GM21423 (cell line): ENCODE results near the gene HERC2.
"Not testable (repeated sequence)": the region's sequence is repeated elsewhere in the genome, so short reads cannot be mapped to it uniquely, and the experiment has no call there.

ENCODE experiments used
- ATAC-seq: cut with Tn5 transposase; IDR thresholded peaks from one replicate; pipeline ENCODE4 v1.9.1; 2021; ENCODE audit warnings: mild to moderate bottlenecking, moderate library complexity; ENCODE audit not compliant: unreplicated experiment

Gene HERC2

GRCh38 chr15:28227303-28227702 is 94.7 kb downstream of the HERC2 start:
- not testable (repeated sequence) for ATAC-seq

- ATAC-seq = not testable (repeated sequence)
Observed at GRCh38 chr15:28222612-28223011, 99.4 kb downstream of the HERC2 start.

- ATAC-seq = not testable (repeated sequence)
Observed at GRCh38 chr15:28221696-28222095, 100.3 kb downstream of the HERC2 start.

DNA sequence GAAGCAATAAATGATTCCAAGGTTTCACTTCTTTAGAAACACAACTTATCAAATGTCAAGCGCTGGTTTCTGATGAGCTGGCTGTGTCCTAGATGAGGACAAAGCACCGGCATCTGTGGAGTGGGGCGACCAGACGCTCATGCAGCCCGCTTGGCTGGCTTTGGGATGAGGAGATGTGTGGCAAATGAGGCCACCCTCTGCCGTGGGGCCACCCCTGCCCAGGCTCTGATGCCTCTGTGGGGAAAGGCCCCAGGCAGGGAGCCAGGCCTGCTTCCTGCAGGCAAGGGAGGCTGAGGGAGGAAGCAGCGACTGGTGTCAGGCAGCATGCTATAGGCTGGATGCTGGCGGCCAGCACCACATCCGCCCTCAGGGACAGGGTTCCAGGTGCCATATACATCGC is 102.9 kb downstream of the HERC2 start:
- no peak for ATAC-seq

- ATAC-seq = not testable (repeated sequence)
Observed at GRCh38 chr15:28216946-28217546, 104.9 kb downstream of the HERC2 start.

DNA sequence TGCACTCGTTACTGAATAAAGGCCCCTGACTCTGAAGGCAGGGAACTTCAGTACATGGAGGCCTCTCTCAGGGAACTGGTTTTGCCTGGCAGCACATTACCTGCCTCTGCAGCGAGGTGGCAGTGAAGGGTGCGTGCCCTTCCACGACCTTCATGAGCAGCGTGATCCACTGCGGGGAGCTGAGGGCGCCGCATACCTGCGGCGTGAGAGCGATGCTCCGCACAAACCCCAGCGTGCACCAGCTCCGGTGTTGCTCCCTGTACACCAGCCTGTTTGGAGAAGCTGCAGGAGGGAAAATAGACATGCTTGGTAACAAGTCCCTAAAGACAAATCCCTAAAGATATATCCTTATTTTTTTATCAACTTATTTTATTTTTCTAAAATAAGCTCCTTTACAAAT is 106.5 kb downstream of the HERC2 start:
- ATAC-seq = not testable (repeated sequence)

- ATAC-seq = not testable (repeated sequence)
Observed at GRCh38 chr15:28214006-28214790, 107.8 kb downstream of the HERC2 start.

DNA sequence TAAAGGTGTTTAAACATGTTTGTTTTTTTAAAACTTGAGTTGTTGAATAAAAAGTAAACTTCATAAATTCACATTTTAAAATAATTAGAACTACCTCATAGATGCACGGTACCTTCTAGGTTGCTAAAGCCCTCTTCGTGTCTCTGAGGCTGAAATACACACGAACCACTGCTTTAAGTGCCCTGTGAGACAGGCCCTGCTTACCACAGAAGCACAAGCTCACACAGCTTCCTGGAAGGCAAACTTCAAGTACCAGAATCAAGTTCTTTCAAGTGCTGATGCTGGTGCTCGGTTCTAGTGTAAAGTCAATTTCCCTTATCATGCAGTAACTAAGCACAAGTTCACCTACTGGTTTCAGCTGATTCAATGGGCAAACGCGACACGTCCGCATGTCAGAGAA is 108.6 kb downstream of the HERC2 start:
- ATAC-seq = not testable (repeated sequence)

DNA sequence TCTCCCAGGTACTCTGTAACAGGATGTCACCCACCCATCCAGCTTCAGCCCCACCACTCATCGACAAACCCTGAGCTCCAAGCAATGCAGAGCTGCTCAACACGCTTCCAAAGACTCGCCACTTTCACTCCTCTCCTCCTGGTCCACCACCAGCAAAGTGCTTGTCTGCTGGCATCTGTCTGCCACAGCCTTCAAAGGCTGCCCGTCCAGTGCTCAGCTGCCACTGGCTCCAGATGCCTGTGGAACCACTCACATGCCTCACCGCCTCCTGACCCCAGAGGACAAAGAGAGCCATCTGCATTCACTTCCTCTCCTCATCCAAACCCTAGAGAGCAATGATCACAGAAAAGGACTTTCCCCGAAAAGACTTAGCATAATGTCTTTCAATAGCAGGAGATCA is 113.4 kb downstream of the HERC2 start:
- no peak for ATAC-seq

- not testable (repeated sequence) for ATAC-seq
Observed at GRCh38 chr15:28205640-28206039, 116.3 kb downstream of the HERC2 start.

DNA sequence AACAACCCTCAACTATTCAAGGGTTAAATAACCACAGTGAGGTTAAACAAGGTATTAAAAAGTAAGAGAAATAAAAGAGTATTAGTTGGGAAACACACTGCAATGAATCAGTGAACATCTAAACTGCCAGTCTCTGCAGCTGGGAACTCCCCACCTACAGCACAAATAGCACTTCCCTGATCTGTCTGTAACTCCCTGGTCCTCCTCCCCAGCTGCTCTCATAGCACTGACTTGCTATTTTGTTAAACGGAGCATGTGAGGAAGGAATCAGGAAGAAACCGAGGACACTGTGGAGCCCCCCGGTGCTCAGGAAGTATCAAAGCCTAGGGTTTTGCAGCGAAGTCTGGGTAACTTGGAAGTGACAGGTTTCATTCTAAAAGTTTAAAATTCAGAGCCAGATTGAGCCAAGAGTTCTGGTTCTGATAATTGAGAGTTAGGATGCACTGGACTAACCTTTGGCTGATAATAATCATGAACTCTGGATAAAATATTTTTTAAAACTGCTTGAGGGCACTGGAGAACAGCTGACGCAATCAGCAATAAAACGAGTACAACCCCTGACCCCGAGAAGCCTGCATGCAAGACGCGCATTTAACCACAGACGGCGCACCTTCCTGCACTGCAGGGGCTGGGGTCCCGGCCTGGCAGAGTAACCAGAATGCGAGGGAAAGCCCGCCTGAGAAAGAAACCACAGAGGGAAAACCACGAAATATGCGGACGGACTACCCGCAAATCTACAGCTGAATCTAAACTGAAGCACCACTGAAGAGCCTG is 118.7 kb downstream of the HERC2 start:
- not testable (repeated sequence) for ATAC-seq

DNA sequence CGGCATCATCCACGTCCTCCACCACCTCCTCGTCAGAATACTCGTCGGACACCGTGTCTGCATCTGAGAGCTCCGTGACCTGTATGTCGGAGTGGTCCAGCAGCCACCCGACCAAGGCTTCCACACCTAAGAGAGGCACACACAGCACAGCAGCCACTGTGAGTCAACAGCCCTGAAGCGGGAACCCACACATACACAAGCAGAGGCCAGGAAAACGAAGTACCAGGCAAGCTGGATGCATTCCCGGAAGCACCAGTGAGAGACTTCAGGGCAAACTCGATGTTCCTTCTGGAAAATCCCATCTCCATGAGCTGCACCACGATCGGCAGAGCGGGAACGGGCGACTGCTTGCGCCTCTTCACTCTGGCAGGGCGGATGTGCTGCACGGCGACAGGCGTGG is 119.9 kb downstream of the HERC2 start:
- ATAC-seq = not testable (repeated sequence)

DNA sequence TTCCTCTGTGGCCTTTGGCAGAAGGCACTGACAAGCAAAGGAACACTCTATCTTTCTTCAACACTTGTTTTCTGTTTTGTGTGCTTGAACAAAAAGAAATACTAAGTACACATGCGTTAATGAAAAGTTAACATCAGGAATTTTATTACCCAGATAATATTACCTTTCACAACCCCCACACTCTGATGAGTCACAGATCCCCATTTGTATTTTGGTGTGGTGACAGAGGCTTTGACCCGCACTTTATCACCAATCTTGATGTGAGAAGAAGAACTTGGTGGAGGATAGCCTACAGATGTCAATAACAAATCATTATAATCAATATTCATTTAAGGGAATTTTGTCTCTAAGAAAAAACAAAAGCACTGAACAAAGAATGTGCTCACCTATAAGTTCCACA is 123.8 kb downstream of the HERC2 start:
- not testable (repeated sequence) for ATAC-seq

DNA sequence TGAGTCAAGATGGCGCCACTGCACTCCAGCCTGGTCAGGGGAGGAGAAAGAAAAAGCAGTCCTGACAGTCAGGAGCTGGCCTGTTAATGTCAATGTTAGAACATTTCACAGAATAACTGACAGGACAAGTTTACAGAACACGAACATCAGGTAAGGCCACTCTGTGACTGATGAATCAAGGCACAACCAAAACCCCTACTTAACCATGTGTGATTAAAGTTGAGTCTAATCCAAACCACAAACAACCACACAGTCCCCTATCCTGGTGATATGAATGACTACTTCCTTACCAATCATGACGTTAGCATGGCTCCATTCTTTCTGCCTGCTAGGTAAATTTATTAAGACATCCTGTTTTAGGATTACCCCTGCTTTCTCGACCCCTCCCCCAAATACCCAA is 124.3 kb downstream of the HERC2 start:
- not testable (repeated sequence) for ATAC-seq

DNA sequence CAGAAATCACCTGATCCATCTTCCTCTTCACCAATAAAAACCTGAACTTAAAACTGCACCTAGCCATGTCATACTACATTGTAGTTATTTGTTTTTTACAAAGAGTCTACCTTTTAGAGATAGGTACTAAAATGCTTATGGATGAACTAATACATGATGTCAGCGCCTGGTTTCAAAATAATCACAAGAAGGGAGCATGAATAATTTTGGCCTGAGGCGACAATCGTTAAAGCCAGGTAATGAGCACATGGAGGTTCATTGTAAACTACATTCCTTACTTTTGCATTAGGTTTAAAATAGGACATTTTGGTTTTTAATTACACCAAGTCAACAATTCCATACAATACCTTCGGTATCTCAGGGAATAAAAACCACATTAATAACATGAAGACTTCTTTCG is 125.4 kb downstream of the HERC2 start:
- not testable (repeated sequence) for ATAC-seq

DNA sequence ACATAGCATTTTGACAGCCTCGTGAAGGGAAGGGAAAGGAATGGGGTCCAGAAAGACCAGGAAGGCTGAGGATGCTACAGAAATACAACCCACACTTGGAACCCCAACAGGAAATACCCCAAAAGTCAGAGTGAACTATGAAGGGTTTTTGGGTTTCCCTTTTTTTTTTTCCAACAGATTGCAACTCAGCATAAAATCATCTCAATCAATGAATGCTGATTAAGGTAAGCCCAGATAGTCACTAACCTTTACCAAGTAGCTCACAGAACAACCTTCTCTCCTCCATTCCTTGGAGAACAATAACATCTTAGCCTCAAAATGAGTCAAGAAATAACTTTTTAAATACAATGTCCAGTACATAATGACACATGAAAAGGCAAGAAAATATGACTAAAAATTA is 129.2 kb downstream of the HERC2 start:
- ATAC-seq = no peak

DNA sequence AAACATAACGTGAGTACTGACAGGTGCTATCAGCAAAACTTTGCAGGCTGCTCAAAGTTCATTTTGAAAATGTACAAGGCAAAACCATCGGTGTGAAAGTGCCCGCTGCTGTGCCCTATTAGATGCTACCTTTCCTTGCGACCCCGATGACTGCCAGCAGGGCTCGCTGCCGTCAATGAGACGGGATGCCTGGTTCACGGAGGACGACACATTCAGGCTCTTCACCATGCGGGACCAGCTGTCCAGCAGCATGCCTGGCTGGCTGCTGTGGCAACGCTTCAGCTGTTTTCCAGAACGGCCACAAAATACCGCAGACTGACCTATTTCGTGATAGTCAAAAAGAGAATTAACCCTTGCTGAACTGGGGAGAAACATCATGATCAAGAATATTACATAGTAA is 130.1 kb downstream of the HERC2 start:
- ATAC-seq = no peak

- ATAC-seq = no peak
Observed at GRCh38 chr15:28190391-28191174, 131.4 kb downstream of the HERC2 start.

DNA sequence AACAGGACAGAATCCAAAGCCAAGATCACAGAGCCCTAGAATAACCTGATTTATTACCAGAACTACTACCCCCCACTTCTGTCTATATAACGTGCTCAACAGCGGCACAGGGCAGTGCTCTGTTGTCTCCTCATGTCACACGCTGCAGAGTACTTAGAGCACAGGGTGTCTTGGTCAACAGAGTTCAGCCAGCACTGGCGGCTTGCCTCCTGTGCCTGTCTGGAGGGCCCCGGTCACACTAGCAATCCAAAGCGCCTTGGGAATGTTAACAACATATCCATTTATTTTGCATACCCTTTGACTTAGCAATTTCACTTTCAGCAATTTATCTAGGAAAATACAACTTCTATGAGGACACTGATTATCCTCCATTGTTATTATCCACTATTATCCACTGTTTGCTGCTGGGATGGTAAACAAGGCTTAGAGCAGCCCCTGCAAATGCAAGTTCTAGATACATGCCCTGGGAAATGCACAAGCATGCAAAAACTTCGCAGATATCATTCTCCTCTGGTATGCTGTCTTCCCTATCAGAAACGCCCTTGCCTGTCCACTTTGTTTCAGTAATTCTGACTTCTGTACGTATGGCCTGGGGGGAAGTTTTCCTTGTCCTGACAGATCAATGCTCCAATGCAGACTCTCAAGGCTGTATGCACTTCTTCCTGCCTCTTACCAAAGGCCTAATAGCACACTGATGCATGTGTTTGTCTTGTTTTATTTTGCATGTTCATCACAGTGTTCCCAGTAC is 136.7 kb downstream of the HERC2 start:
- ATAC-seq = no peak

- no peak for ATAC-seq
Observed at GRCh38 chr15:28184166-28184565, 137.8 kb downstream of the HERC2 start.
